ENCODE data around the gene ZNF582.

ZNF582 gene

DNA sequence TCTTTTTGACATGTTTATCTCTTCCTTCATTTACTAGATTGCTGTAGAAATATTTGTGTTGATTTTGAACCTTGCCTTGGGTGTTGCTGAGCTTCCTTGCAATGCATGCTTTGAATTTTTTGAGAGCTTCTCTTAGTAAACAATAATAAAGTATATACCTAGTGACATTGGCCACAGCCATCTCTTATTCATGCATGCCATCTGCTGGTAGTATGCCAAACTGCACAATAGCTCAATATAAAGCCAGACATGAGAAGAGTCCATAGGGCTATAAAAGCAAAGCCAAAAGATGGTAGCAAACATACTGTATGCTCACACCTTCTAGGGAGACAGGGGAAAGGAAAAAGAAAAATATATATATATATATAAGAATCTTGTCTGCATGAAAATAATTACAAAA lies 59.8 kb downstream of the ZNF582 start:
- TF ChIP-seq TCF4 (CRISPR knock-in tag; IDR thresholded peaks at IDR 0.05; ENCODE audit: borderline replicate concordance) (no peak), BACH2 (CRISPR knock-in tag; IDR thresholded peaks at IDR 0.05; ENCODE audit: borderline replicate concordance) (no peak), ARNTL (CRISPR knock-in tag; IDR thresholded peaks at IDR 0.05; ENCODE audit: borderline replicate concordance, low read depth) (no peak), ZC3H10 (CRISPR knock-in tag; IDR thresholded peaks at IDR 0.05) (no peak), ZFP3 (CRISPR knock-in tag; IDR thresholded peaks at IDR 0.05) (no peak), RARB (CRISPR knock-in tag; IDR thresholded peaks at IDR 0.05) (no peak), TSHZ2 (CRISPR knock-in tag; IDR thresholded peaks at IDR 0.05) (no peak)
- TF ChIP-seq, protein P1, sequence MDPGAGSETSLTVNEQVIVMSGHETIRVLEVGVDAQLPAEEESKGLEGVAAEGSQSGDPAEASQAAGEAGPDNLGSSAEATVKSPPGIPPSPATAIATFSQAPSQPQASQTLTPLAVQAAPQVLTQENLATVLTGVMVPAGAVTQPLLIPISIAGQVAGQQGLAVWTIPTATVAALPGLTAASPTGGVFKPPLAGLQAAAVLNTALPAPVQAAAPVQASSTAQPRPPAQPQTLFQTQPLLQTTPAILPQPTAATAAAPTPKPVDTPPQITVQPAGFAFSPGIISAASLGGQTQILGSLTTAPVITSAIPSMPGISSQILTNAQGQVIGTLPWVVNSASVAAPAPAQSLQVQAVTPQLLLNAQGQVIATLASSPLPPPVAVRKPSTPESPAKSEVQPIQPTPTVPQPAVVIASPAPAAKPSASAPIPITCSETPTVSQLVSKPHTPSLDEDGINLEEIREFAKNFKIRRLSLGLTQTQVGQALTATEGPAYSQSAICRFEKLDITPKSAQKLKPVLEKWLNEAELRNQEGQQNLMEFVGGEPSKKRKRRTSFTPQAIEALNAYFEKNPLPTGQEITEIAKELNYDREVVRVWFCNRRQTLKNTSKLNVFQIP (CRISPR knock-in tag; IDR thresholded peaks at IDR 0.05; ENCODE audit: borderline replicate concordance, low read depth), result no peak
- ATAC-seq, result peak; percentile 87
